OCI-LY7 (cell line): ENCODE measurements around the gene AUNIP.

Source experiments
- EZH2phosphoT487 ChIP-seq: fragments of 200-600 bp; sonication (generic); IDR thresholded peaks from 2 replicates; pipeline ENCODE4 v1.6.1; 2018; ENCODE audit warnings: low read depth, borderline replicate concordance, mild to moderate bottlenecking, mixed run types, antibody characterized with exemption, low read length, moderate library complexity, mixed read lengths
- TF ChIP-seq, protein P1 (sequence below): fragments of 200-600 bp; sonication (generic); conservative IDR thresholded peaks from 2 replicates; pipeline ENCODE4 v1.5.1; 2014; ENCODE audit warnings: mild to moderate bottlenecking, antibody characterized with exemption, low read length, moderate library complexity, mixed read lengths

DNA sequence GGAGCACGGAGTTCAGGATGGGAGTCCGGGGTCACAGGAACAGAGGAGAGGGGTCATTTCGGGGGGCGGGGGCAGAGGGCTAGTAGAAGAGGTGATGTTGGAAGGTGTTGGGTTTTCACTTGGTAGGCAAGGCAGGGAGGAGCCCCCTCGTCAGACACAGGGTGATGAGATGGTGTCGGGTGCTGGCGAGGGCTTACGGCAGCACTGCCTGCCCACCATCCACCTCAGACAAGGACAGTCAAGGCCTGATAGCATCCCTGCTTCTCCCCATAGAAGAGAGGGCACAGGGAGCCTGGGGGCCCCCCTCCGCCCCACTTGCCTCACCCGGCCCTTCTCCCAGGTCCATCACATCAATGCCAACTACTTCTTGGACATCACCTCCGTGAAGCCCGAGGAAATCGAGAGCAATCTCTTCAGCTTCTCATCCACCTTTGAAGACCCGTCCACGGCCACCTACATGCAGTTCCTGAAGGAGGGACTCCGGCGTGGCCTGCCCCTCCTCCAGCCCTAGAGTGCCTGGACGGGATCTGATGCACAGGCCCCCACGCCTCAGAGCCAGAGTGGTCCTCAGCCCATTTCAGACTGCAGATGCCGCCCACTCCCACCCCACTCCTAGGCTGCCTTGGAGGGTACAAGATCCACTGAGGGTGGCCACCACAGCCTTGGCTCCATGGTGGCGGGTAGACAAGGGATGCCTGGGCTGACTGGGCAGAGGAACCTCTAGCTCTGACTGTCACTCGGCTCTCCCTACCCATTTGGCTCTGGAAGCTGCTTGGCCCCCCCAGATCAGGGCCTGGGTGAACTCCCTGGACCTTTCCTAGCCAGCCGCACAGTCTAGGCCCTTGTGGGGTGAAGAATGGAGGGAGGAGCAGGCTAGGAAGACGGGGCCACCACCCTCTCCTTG, 43.8 kb downstream of the AUNIP start:
- TF ChIP-seq, protein P1, sequence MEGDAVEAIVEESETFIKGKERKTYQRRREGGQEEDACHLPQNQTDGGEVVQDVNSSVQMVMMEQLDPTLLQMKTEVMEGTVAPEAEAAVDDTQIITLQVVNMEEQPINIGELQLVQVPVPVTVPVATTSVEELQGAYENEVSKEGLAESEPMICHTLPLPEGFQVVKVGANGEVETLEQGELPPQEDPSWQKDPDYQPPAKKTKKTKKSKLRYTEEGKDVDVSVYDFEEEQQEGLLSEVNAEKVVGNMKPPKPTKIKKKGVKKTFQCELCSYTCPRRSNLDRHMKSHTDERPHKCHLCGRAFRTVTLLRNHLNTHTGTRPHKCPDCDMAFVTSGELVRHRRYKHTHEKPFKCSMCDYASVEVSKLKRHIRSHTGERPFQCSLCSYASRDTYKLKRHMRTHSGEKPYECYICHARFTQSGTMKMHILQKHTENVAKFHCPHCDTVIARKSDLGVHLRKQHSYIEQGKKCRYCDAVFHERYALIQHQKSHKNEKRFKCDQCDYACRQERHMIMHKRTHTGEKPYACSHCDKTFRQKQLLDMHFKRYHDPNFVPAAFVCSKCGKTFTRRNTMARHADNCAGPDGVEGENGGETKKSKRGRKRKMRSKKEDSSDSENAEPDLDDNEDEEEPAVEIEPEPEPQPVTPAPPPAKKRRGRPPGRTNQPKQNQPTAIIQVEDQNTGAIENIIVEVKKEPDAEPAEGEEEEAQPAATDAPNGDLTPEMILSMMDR = no peak
- no peak for TF ChIP-seq EZH2phosphoT487
